Measurements from ENCODE around the gene SFMBT1. TPM values are rescaled to one million over a fixed set of nuclear protein-coding genes. Genes with fewer than 3 reads are reported as not detected.

Gene SFMBT1
- polyA plus RNA-seq, 1 experiment = 2.0 TPM

DNA sequence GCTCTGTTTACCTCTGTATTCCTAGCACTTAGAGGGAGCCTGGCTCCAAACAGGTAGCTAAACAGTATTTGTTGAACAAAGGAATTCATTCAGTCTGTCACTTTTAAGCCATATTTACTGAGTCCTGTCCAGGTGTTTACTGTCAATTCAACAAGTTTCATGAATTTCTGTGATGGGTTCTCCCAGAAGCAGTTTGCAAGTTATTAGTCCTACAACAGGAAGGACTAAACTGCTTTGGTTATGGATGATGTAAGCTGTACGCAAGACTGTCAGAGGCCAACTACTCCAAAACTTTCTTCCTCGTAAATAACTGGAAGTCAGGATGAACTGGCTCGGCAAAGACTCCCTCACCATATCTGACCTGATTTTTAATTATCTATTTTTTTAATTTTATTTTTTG lies 173.6 kb downstream of the SFMBT1 start:
- no peak overlapping the region for H3K4me3 ChIP-seq (ENCODE audit: low read depth, low read length)
- TF ChIP-seq, protein P1, sequence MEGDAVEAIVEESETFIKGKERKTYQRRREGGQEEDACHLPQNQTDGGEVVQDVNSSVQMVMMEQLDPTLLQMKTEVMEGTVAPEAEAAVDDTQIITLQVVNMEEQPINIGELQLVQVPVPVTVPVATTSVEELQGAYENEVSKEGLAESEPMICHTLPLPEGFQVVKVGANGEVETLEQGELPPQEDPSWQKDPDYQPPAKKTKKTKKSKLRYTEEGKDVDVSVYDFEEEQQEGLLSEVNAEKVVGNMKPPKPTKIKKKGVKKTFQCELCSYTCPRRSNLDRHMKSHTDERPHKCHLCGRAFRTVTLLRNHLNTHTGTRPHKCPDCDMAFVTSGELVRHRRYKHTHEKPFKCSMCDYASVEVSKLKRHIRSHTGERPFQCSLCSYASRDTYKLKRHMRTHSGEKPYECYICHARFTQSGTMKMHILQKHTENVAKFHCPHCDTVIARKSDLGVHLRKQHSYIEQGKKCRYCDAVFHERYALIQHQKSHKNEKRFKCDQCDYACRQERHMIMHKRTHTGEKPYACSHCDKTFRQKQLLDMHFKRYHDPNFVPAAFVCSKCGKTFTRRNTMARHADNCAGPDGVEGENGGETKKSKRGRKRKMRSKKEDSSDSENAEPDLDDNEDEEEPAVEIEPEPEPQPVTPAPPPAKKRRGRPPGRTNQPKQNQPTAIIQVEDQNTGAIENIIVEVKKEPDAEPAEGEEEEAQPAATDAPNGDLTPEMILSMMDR (IDR thresholded peaks at IDR 0.05; ENCODE audit: low read depth, low read length) = no peak
- ChIA-PET POLR2A (interaction anchor here (0.5 kb wide), 1 partner anchor 932 kb away, joined by 3 read pairs; no protein-coding TSS in a partner anchor), CTCF (interaction anchor here (1.0 kb wide), 1 partner anchor 22 kb away, joined by 4 read pairs; no protein-coding TSS in a partner anchor)
- H3K27me3 ChIP-seq (ENCODE audit: control insufficient read depth, insufficient read depth, low read length) = no peaks in the 10 kb centered on the region
- H3K27ac ChIP-seq (ENCODE audit: low read depth, low read length) = no peak overlapping the region
- DNase-seq (ENCODE audit: low read depth, low spot score) = no peak
- no peaks in the 10 kb centered on the region for H3K9me3 ChIP-seq (ENCODE audit: control insufficient read depth, insufficient read depth, low read length)

DNA sequence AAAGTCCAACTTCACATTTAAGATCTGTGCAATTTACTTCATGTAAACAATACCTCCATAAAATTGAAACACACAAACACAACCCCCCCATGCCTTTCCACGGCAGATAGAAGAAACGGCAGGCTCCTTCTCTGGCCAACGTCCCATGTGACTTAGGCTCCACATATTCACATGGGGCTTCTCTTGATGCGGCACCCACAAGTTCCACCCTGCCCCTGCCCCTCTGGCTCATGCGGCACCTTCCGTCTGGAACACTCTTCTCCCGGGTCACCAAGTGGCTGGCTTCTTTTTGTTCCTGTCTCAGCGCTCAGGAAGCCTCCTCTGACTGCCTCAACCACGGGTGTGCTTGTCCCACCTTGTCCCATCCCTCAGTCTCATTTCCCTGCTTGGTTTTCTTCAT lies 174.1 kb downstream of the SFMBT1 start:
- ChIA-PET CTCF (no interaction called here), POLR2A (no interaction called here)
- H3K4me3 ChIP-seq (ENCODE audit: low read depth, low read length) = no peak overlapping the region
- TF ChIP-seq, protein P1 (IDR thresholded peaks at IDR 0.05; ENCODE audit: low read depth, low read length) = no peak
- no peaks in the 10 kb centered on the region for H3K9me3 ChIP-seq (ENCODE audit: control insufficient read depth, insufficient read depth, low read length)
- H3K27me3 ChIP-seq (ENCODE audit: control insufficient read depth, insufficient read depth, low read length) = no peaks in the 10 kb centered on the region
- H3K27ac ChIP-seq (ENCODE audit: low read depth, low read length) = no peak overlapping the region
- no peak for DNase-seq (ENCODE audit: low read depth, low spot score)

DNA sequence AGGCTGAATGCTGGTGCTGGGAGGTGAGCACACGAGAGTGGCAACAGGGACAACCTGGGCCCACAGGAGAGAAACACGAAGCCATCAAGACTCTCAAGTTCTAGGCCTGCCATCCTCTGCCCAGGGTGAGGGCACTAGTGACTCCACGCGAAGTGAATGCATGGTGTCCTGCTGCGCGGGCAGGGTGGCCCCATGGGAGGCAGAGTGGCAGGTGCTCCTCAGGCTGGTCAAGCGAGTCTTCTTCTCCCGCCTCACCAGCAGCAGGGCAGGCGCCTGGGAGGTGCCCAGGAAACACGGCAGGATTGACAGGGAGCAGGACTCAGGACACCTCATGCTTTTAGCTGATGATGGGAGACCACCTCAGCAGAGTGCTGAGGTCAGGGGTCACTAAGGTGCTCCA lies 175.4 kb downstream of the SFMBT1 start:
- H3K27ac ChIP-seq (ENCODE audit: low read depth, low read length) = no peak overlapping the region
- no peak for DNase-seq (ENCODE audit: low read depth, low spot score)
- CTCF ChIA-PET = no interaction called here
- TF ChIP-seq, protein P1 (IDR thresholded peaks at IDR 0.05; ENCODE audit: low read depth, low read length) = no peak
- H3K9me3 ChIP-seq (ENCODE audit: control insufficient read depth, insufficient read depth, low read length) = peaks cover 4% of the 10 kb centered on the region; the same call in 1 of the 2 replicates
- H3K4me3 ChIP-seq (ENCODE audit: low read depth, low read length) = no peak overlapping the region
- H3K27me3 ChIP-seq (ENCODE audit: control insufficient read depth, insufficient read depth, low read length) = no peaks in the 10 kb centered on the region
- POLR2A ChIA-PET = no interaction called here

DNA sequence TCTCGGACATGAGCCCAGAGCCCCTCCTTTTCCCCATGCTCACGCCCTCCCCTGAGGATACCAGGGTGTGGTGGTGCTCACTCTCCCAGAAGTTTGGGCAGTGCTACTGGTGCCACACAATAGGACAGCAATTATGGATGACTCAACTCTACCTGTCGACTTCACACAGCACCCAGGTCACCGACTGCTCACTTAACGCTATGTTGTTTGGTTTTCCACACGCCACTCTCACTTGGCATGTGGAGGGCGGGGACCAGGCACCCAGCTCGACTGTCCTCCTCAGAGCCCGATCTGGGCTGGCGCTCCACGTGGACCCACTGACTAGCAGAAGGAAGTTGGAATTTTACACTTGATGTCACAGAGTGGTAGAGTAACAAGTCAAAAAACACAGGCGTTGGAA lies 179.4 kb downstream of the SFMBT1 start:
- POLR2A ChIA-PET = no interaction called here
- CTCF ChIA-PET = no interaction called here
- Histone ChIP-seq H3K9me3 (ENCODE audit: control insufficient read depth, insufficient read depth, low read length) (peaks cover 4% of the 10 kb centered on the region; the same call in 1 of the 2 replicates), H3K4me3 (ENCODE audit: low read depth, low read length) (no peak overlapping the region), H3K27ac (ENCODE audit: low read depth, low read length) (no peak overlapping the region), H3K27me3 (ENCODE audit: control insufficient read depth, insufficient read depth, low read length) (no peaks in the 10 kb centered on the region)
- no peak for DNase-seq (ENCODE audit: low read depth, low spot score)
- TF ChIP-seq, protein P1 (IDR thresholded peaks at IDR 0.05; ENCODE audit: low read depth, low read length) = no peak

DNA sequence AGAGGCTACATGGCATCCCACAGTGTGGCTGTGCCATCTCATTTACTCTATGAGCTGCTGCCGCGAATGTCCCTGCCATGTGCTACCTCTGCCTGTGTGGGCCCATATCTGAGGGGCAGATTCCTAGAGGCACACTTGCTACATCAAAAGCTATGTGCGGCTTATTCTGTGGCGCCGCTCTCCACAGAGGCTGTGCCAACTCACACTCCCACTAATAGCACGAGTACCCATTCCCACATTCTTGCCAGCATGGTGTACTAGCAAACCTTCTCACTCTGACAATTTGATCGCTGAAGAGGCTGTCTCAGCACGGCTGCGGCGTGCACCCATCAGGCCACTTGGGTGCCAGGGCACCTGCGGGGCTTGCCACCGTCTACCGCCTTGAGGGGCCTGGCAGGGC lies 179.9 kb downstream of the SFMBT1 start:
- peaks cover 4% of the 10 kb centered on the region; the same call in 1 of the 2 replicates for H3K9me3 ChIP-seq (ENCODE audit: control insufficient read depth, insufficient read depth, low read length)
- DNase-seq (ENCODE audit: low read depth, low spot score) = no peak
- no peak overlapping the region for H3K27ac ChIP-seq (ENCODE audit: low read depth, low read length)
- ChIA-PET CTCF (no interaction called here), POLR2A (no interaction called here)
- H3K27me3 ChIP-seq (ENCODE audit: control insufficient read depth, insufficient read depth, low read length) = no peaks in the 10 kb centered on the region
- TF ChIP-seq, protein P1 (IDR thresholded peaks at IDR 0.05; ENCODE audit: low read depth, low read length) = no peak
- no peak overlapping the region for H3K4me3 ChIP-seq (ENCODE audit: low read depth, low read length)
